ENCODE results near the gene MTERF4.

GRCh38 chr2:241110089-241110606 is 8.1 kb upstream of the MTERF4 start:
- no peak for TF ChIP-seq SUZ12 (IDR thresholded peaks at IDR 0.05; ENCODE audit: low read length)
- no peak for TF ChIP-seq CEBPB (IDR thresholded peaks at IDR 0.05; ENCODE audit: low read depth, low read length)
- TF ChIP-seq, protein P1, sequence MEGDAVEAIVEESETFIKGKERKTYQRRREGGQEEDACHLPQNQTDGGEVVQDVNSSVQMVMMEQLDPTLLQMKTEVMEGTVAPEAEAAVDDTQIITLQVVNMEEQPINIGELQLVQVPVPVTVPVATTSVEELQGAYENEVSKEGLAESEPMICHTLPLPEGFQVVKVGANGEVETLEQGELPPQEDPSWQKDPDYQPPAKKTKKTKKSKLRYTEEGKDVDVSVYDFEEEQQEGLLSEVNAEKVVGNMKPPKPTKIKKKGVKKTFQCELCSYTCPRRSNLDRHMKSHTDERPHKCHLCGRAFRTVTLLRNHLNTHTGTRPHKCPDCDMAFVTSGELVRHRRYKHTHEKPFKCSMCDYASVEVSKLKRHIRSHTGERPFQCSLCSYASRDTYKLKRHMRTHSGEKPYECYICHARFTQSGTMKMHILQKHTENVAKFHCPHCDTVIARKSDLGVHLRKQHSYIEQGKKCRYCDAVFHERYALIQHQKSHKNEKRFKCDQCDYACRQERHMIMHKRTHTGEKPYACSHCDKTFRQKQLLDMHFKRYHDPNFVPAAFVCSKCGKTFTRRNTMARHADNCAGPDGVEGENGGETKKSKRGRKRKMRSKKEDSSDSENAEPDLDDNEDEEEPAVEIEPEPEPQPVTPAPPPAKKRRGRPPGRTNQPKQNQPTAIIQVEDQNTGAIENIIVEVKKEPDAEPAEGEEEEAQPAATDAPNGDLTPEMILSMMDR (IDR thresholded peaks at IDR 0.05; ENCODE audit: control extremely low read depth in 1 of 3, insufficient read depth in 1 of 3, low read depth in 1 of 3, low read length in 3 of 3) = no peak
- TF ChIP-seq TCF12 (IDR thresholded peaks at IDR 0.05; ENCODE audit: low read depth, low read length) = no peak
- TF ChIP-seq TAF1 (IDR thresholded peaks at IDR 0.05; ENCODE audit: low read depth, low read length) = no peak

All from H1 (cell line).